ENCODE data around the gene TCEAL1.

The TCEAL1 gene

GRCh38 chrX:103624111-103624510 is 4.7 kb upstream of the TCEAL1 start:
- no peak overlapping the region for H3K27ac ChIP-seq (ENCODE audit: poor library complexity, severe bottlenecking)
- H3K9me3 ChIP-seq (ENCODE audit: severe bottlenecking) = no peaks in the 10 kb centered on the region
- no peak overlapping the region for H3K4me3 ChIP-seq (ENCODE audit: severe bottlenecking)
- no peaks in the 10 kb centered on the region for H3K27me3 ChIP-seq (ENCODE audit: insufficient read depth, poor library complexity, severe bottlenecking)
- no peaks in the 10 kb centered on the region for H3K36me3 ChIP-seq (ENCODE audit: low read depth)
- no peaks in the 10 kb centered on the region for H3K4me1 ChIP-seq (ENCODE audit: insufficient read depth, poor library complexity, severe bottlenecking)
- ATAC-seq (ENCODE audit: low read depth) (no peak), DNase-seq (ENCODE audit: low spot score) (no peak)
- TF ChIP-seq CTCF (IDR thresholded peaks at IDR 0.05; ENCODE audit: poor library complexity, severe bottlenecking) = no peak

- no peaks in the 10 kb centered on the region for H3K27me3 ChIP-seq (ENCODE audit: insufficient read depth, poor library complexity, severe bottlenecking)
- DNase-seq (ENCODE audit: low spot score) (no peak), ATAC-seq (ENCODE audit: low read depth) (0 out of 3 replicates have a peak, but pooled peaks have one; percentile 17)
- no peaks in the 10 kb centered on the region for H3K4me1 ChIP-seq (ENCODE audit: insufficient read depth, poor library complexity, severe bottlenecking)
- no peaks in the 10 kb centered on the region for H3K9me3 ChIP-seq (ENCODE audit: severe bottlenecking)
- H3K4me3 ChIP-seq (ENCODE audit: severe bottlenecking) = no peak overlapping the region
- no peak for TF ChIP-seq CTCF (IDR thresholded peaks at IDR 0.05; ENCODE audit: poor library complexity, severe bottlenecking)
- H3K27ac ChIP-seq (ENCODE audit: poor library complexity, severe bottlenecking) = no peak overlapping the region
- H3K36me3 ChIP-seq (ENCODE audit: low read depth) = no peaks in the 10 kb centered on the region
Observed at GRCh38 chrX:103626855-103627254, 1.9 kb upstream of the TCEAL1 start.

- H3K4me1 ChIP-seq (ENCODE audit: insufficient read depth, poor library complexity, severe bottlenecking) = no peaks in the 10 kb centered on the region
- H3K27me3 ChIP-seq (ENCODE audit: insufficient read depth, poor library complexity, severe bottlenecking) = no peaks in the 10 kb centered on the region
- ATAC-seq (ENCODE audit: low read depth) (peak; percentile 74), DNase-seq (ENCODE audit: low spot score) (peak; percentile 45)
- H3K36me3 ChIP-seq (ENCODE audit: low read depth) = no peaks in the 10 kb centered on the region
- H3K9me3 ChIP-seq (ENCODE audit: severe bottlenecking) = no peaks in the 10 kb centered on the region
- peak overlapping the region; percentile 82 for H3K27ac ChIP-seq (ENCODE audit: poor library complexity, severe bottlenecking)
- peak; percentile 75 for TF ChIP-seq CTCF (IDR thresholded peaks at IDR 0.05; ENCODE audit: poor library complexity, severe bottlenecking)
- peak overlapping the region; percentile 63 for H3K4me3 ChIP-seq (ENCODE audit: severe bottlenecking)
Observed at GRCh38 chrX:103629318-103630170, 769 bp downstream of the TCEAL1 start.

DNA sequence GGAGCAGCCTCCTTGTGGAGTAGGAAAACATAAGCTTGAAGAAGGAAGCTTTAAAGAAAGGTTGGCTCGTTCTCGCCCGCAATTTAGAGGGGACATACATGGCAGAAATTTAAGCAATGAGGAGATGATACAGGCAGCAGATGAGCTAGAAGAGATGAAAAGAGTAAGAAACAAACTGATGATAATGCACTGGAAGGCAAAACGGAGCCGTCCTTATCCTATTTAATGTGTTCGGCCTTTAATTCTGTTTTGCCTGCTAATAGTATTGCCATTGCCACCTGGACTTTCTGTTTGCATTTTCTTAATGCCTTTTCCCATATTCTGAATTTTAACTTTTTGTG is 1.4 kb downstream of the TCEAL1 start:
- TF ChIP-seq CTCF (IDR thresholded peaks at IDR 0.05; ENCODE audit: poor library complexity, severe bottlenecking) = peak; percentile 39
- ATAC-seq (ENCODE audit: low read depth) (no peak), DNase-seq (ENCODE audit: low spot score) (no peak)
- Histone ChIP-seq H3K27ac (ENCODE audit: poor library complexity, severe bottlenecking) (peak overlapping the region; percentile 82), H3K4me3 (ENCODE audit: severe bottlenecking) (peak overlapping the region; percentile 63), H3K27me3 (ENCODE audit: insufficient read depth, poor library complexity, severe bottlenecking) (no peaks in the 10 kb centered on the region), H3K9me3 (ENCODE audit: severe bottlenecking) (no peaks in the 10 kb centered on the region), H3K4me1 (ENCODE audit: insufficient read depth, poor library complexity, severe bottlenecking) (no peaks in the 10 kb centered on the region), H3K36me3 (ENCODE audit: low read depth) (no peaks in the 10 kb centered on the region)

DNA sequence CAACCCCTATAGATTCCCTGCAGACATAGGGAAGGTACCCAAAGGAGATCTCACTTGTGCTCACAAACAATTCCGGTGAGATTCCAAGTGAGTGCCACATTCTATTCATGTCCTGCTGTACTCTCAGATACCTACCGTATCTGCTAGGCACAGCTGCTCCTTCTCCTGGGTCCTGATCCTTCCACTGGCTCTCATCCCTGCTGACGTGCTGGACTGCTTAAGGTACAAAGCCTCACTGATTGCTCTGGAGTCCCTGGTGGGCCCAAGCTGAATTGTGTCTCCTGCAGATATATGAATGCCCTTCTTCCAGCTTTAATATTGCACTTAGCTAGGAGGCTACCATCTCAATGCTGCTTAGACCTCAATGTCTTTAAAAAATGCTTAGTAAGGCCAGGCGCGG is 2.4 kb downstream of the TCEAL1 start:
- Histone ChIP-seq H3K27me3 (ENCODE audit: insufficient read depth, poor library complexity, severe bottlenecking) (no peaks in the 10 kb centered on the region), H3K4me3 (ENCODE audit: severe bottlenecking) (no peak overlapping the region), H3K9me3 (ENCODE audit: severe bottlenecking) (no peaks in the 10 kb centered on the region), H3K36me3 (ENCODE audit: low read depth) (no peaks in the 10 kb centered on the region), H3K27ac (ENCODE audit: poor library complexity, severe bottlenecking) (no peak overlapping the region), H3K4me1 (ENCODE audit: insufficient read depth, poor library complexity, severe bottlenecking) (no peaks in the 10 kb centered on the region)
- TF ChIP-seq CTCF (IDR thresholded peaks at IDR 0.05; ENCODE audit: poor library complexity, severe bottlenecking) = no peak
- ATAC-seq (ENCODE audit: low read depth) (no peak), DNase-seq (ENCODE audit: low spot score) (no peak)

All from RWPE2 (cell line).